ENCODE data around the gene SREK1.

Gene SREK1

DNA sequence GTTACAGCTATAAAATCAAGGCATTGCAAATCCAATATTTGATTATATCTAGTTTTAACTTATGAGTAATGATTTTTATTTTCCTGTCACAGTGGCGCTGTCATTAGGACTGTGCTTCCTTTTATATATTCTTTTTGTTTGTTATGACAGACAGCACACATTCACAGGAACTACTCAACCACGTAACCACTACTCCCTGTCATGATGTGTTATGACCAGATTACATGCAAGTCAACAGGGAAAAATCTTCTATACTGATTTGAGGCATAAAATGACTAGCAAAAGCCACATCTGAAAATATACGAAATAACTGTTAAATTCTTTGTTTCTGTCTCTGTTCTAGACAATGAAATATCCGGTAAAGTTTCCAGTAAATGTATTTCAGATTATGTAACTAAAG, 25.4 kb downstream of the SREK1 start:
- TF ChIP-seq, protein P1, sequence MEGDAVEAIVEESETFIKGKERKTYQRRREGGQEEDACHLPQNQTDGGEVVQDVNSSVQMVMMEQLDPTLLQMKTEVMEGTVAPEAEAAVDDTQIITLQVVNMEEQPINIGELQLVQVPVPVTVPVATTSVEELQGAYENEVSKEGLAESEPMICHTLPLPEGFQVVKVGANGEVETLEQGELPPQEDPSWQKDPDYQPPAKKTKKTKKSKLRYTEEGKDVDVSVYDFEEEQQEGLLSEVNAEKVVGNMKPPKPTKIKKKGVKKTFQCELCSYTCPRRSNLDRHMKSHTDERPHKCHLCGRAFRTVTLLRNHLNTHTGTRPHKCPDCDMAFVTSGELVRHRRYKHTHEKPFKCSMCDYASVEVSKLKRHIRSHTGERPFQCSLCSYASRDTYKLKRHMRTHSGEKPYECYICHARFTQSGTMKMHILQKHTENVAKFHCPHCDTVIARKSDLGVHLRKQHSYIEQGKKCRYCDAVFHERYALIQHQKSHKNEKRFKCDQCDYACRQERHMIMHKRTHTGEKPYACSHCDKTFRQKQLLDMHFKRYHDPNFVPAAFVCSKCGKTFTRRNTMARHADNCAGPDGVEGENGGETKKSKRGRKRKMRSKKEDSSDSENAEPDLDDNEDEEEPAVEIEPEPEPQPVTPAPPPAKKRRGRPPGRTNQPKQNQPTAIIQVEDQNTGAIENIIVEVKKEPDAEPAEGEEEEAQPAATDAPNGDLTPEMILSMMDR (conservative IDR thresholded peaks at IDR 0.05): no peak
- no peak for TF ChIP-seq ZFX (IDR thresholded peaks at IDR 0.05)
- H3K27ac ChIP-seq: no peak overlapping the region

DNA sequence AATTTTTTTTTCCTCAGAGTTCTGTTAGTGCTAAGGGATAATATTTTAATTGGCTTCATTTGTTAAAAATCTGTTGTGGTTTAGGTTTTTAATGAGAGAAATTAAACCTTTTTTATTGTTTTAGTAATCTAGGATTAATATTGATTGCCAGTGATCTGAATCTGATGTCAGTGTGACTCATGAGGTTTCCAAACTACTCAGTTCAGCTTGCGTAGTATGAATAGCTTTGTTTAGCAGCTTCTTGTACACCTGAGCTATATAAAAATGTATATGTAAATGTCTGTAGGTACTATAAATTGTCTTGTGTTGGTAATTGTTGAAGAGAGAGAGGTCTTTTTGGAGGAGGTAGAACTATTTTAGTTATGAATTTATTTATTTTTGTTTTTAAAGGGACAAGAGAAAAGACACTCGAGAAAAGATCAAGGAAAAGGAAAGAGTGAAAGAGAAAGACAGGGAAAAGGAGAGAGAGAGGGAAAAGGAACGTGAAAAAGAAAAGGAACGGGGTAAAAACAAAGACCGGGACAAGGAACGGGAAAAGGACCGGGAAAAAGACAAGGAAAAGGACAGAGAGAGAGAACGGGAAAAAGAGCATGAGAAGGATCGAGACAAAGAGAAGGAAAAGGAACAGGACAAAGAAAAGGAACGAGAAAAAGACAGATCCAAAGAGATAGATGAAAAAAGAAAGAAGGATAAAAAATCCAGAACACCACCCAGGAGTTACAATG, 26.3 kb downstream of the SREK1 start:
- TF ChIP-seq, protein P1 (conservative IDR thresholded peaks at IDR 0.05): no peak
- TF ChIP-seq ZFX (IDR thresholded peaks at IDR 0.05): no peak
- H3K27ac ChIP-seq: no peak overlapping the region

DNA sequence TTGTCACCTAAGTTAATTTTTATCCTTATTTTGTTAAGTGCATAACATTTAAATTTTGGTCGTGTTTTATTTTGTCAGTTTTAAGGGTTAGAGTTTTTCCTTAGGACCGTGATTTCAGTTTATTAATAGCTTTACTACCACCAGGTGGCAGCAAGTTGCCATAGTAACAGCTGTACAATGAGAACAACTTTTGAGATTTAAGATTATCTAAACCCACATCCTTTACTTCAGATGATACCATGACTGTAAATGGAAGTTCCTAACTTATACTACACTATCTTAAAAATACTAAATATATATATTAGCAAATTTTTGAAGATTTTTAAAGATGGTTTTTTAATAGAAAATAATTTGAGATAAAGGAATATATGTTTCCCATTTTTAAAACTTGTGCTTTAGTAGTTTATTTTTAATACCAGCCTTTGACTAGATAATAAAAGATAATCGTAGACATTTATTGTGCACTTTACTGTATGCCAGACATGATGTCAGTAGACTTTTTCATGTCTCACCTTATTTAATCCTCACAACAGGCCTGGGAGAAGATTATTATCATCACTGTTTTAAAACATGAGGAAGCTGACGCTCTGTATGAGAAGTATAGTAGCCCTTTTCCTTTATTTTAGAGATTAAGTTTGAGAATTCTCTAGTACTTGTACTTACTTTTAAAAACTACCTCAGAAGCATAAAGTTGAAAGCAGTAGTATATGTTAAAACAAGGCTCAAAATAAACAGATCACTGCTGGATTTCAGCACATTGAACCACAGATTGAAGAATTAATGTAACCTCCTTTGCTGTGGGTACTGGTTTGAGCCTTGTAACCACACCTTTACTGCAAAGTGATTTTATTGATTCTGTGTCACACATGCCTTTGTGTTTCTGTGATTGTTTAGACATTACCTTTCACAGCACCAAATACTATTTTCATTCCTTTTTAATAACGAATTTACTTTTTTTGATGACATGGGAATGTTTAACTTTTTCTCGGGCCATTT, 27.5 kb downstream of the SREK1 start:
- TF ChIP-seq ZFX (IDR thresholded peaks at IDR 0.05): no peak
- TF ChIP-seq, protein P1 (conservative IDR thresholded peaks at IDR 0.05): peak; percentile 81
- no peak overlapping the region for H3K27ac ChIP-seq

DNA sequence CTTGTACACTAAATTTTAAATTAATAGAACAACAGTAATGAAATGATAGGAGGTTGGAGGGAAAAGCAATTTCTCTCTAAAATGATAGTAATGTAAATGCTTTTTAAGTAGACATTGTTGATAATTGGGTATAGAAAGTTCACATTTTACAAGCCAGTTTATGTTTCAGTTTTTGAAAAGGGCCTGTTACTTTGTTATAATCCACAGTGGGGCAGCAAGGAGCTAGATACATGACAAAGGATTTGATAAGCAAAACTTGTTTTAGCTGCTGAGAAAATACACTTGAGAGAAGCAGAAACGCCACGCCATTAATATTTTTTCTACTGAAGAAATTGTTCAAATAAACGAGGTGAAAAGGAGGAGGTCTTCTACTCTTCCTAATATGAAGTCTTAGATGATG, 30.2 kb downstream of the SREK1 start:
- no peak overlapping the region for H3K27ac ChIP-seq
- TF ChIP-seq, protein P1 (conservative IDR thresholded peaks at IDR 0.05): peak; percentile 63
- no peak for TF ChIP-seq ZFX (IDR thresholded peaks at IDR 0.05)

DNA sequence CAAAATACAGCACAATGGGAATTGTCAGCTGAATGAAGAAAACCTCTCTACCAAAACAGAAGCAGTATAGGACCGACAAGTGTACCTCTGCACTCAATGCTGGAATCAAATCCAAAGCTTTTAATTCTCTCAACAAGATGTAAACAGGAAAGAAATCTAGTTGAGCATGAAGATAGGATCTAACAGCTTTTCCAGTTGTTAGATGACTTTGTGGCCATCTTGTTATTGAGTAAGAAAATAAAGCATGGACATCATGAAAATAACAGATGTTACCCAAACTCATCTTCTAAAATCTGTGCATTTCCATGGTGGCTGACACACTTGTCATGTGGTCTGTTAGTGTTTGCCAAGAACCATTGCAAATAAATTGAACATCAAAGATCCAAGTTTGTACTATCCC, 34.7 kb downstream of the SREK1 start:
- H3K27ac ChIP-seq: no peak overlapping the region
- TF ChIP-seq ZFX (IDR thresholded peaks at IDR 0.05): no peak
- TF ChIP-seq, protein P1 (conservative IDR thresholded peaks at IDR 0.05): no peak

DNA sequence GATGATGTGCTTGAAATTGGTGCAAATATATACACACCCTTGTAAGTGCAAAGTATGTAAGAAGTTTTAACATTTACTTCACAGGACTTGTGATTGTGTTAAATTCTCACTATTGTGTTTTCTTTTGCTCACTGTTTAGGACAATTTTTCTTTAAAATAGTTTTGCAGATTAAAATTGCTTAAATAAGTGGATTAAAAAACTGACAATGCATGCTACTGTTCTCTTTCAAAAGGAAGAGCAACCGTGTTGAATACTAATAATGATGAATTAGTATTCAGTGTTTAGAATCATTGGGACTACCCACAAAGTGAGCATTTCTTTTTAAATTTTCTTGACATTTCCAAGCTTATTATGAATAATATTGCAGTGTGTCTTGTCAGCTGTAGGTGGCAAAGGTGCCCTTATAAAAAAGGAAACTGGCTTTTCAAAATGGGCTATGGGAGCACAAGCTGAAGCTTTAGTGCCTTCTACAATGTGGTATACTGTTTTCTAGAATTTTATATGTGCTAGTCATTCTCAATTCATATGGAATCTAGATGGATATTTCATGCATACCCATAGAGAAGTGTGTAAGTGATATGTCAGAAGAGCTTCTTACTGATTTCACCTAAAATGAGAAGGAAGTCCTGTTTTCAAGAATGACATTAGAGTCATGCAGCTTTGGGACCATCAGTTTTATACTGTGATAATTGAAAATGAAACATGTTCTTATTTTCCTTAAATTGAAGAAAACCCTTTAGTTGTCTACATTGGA, 35.4 kb downstream of the SREK1 start:
- no peak overlapping the region for H3K27ac ChIP-seq
- TF ChIP-seq, protein P1 (conservative IDR thresholded peaks at IDR 0.05): no peak
- TF ChIP-seq ZFX (IDR thresholded peaks at IDR 0.05): no peak
